K562 (cell line): Measurements from ENCODE around the gene FAM222A.

Source experiments
- EGR1 ChIP-seq: fragments of 450-650 bp; conservative IDR thresholded peaks from 2 replicates; pipeline ENCODE4 v1.6.1; 2017; ENCODE audit warnings: mild to moderate bottlenecking
- HMG20B ChIP-seq: fragments of 250-450 bp; sonication (Bioruptor Pico); IDR thresholded peaks from 2 replicates; pipeline ENCODE4 v1.5.0; 2021; ENCODE audit warnings: mild to moderate bottlenecking
- USF1 ChIP-seq: sonication (generic); formaldehyde crosslinking; IDR thresholded peaks from 2 replicates; pipeline ENCODE4 v1.9.0; 2022; ENCODE audit warnings: mild to moderate bottlenecking, missing genetic modification reagents
- ZNF23 ChIP-seq: fragments of 250-450 bp; sonication (Bioruptor Pico); IDR thresholded peaks from 2 replicates; pipeline ENCODE4 v1.4.0; 2020; ENCODE audit warnings: mild to moderate bottlenecking

GRCh38 chr12:109677279-109677691 is 36.3 kb upstream of the FAM222A start:
- TF ChIP-seq USF1 (CRISPR knock-in tag) (no peak), EGR1 (no peak), HMG20B (CRISPR knock-in tag) (no peak), ZNF23 (no peak)
